ENCODE results near the gene TSEN34. TPM values are rescaled to one million over a fixed set of nuclear protein-coding genes. Genes with fewer than 3 reads are reported as not detected.
A peak's percentile ranks its signal among the peaks of the same experiment; 100 is the strongest.

TSEN34 gene
- 166 and 167 TPM in 2 replicates for total RNA-seq (2014; rRNA removed; shearing (Covaris generic))

- no peak for DNase-seq (ENCODE audit: low spot score)
Measured at GRCh38 chr19:54191011-54191810, at the start of gene TSEN34. Gene TSEN34, plus strand, starts transcription at chr19:54191308. Its CDS starts 57 bp downstream, at chr19:54191365.

DNA sequence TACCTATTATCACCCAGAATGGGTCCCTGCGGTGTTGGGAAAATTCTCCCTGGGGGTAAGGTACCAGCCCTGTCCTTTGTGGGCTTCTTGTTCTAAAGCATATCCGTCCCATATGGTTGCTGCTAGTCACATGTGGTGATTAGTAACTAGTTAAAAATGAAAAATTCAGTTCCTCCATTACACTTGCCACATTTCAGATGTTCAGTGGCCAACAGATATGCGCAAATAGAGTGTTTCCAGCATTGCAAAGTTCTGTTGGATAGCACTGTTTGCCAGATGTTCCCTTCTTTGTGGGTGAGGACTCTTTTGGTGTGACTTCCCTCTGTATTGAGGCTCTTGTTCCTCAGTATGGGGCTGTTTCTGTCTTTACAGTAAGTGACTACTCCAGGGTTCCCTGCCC lies 49.8 kb upstream of the TSEN34 start:
- DNase-seq (ENCODE audit: low spot score), result no peak

DNA sequence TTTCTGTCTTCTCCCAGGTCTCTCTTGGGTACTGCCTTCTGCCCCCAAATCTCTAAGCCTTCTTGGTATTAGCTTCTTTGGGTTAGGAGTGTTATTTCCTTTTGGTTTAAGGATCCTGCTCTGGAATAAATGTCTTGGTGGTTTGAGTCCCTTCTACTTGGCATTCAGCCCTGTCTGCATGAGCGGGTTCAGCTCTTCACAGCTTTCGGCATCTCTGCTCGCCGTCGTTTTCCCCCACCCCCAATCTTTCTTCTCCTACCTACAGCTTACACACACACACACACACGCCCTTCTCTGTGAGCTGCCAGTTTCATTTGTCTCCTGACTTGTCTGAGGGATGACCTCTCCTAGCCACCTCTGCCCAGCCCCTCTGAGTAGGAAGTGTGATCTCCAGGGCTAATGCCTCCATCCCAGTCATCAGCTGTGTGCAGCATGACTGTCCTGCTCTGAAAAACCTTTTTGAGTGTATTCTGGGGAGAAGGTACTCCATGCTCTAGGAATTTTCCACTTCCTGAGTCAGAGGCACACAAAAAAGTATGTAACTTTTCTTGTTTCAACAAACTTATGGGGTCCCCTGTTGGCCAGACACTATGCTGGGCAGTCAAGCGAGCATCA lies 48.8 kb upstream of the TSEN34 start:
- DNase-seq (ENCODE audit: low spot score), result no peak

GRCh38 chr19:54145541-54146158 lies 45.5 kb upstream of the TSEN34 start:
- no peak for DNase-seq (ENCODE audit: low spot score)

- no peak for DNase-seq (ENCODE audit: low spot score)
Measured at GRCh38 chr19:54147676-54148075, 43.4 kb upstream of the TSEN34 start.

GRCh38 chr19:54148158-54148557 lies 43.0 kb upstream of the TSEN34 start:
- no peak for DNase-seq (ENCODE audit: low spot score)

DNA sequence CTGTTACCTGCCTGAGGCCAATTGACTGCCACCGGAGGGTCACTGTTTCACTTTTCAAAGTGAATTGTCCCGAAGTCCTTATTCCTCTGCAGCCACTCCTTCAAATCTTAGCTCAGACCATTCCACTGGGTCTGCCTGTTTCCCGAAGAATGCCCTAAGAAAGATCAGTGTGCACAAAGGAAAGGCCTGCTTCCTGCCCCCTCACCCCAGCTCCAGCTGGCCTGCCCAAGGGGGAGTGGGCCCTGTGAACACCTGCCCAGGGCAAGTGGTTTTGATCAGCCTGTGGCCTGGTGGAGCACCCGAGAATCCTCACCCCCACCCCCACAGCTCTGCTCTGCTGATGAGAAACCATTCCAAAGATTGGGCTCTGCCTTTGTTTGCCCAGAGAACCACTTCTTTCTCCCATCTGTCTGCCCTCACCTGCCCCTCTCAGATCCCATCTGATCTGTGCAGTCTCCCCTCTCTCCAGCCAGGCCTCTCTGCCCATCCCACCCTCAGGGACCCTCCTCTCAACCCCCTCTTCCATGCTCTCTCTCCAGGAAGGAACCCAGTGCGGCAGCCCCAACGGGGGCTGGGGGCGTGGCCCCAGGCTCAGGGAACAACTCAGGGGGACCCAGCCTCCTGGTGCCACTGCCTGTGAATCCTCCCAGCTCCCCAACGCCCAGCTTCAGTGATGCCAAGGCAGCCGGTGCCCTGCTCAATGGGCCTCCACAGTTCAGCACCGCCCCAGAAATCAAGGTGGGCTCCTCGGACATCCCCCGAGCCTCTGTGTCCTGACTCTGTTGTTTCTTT lies 41.9 kb upstream of the TSEN34 start:
- DNase-seq (ENCODE audit: low spot score), result no peak

- DNase-seq (ENCODE audit: low spot score), result no peak
Measured at GRCh38 chr19:54151362-54152035, 39.6 kb upstream of the TSEN34 start.

GRCh38 chr19:54152267-54152666 lies 38.8 kb upstream of the TSEN34 start:
- no peak for DNase-seq (ENCODE audit: low spot score)

GRCh38 chr19:54152878-54153524 lies 38.1 kb upstream of the TSEN34 start:
- DNase-seq (ENCODE audit: low spot score), result no peak

DNA sequence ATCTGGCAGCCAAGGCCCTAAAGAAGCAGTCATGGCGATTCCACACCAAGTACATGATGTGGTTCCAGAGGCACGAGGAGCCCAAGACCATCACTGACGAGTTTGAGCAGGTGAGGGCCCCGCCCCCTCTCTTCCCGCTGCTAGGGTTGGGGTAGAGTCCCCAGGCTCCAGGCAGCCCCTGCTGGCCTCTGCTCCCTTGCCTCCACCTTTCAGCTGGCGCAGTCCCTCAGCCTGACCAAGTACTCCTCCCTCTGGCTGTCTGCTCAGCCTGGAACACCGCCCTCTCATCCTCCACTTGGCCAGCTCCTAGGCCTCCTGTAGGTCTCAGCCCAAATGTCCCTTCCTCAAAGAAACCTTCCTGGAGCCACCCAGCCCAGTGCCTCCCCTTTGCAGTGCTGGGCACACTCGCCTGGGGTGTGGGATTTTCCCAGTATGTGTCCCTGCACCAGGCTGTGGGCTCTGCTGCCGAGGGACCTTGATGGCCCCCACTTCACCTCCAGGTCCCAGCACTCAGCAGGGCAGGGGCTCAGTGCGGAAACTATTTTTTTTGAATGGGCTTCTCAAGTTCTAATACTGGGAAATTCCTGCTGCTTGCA lies 37.3 kb upstream of the TSEN34 start:
- DNase-seq (ENCODE audit: low spot score), result no peak

GRCh38 chr19:54154603-54155345 lies 36.3 kb upstream of the TSEN34 start:
- DNase-seq (ENCODE audit: low spot score), result no peak

- DNase-seq (ENCODE audit: low spot score), result no peak
Measured at GRCh38 chr19:54155694-54156093, 35.4 kb upstream of the TSEN34 start.

GRCh38 chr19:54156490-54156889 lies 34.6 kb upstream of the TSEN34 start:
- DNase-seq (ENCODE audit: low spot score), result no peak

- DNase-seq (ENCODE audit: low spot score), result no peak
Measured at GRCh38 chr19:54156953-54157352, 34.2 kb upstream of the TSEN34 start.

DNA sequence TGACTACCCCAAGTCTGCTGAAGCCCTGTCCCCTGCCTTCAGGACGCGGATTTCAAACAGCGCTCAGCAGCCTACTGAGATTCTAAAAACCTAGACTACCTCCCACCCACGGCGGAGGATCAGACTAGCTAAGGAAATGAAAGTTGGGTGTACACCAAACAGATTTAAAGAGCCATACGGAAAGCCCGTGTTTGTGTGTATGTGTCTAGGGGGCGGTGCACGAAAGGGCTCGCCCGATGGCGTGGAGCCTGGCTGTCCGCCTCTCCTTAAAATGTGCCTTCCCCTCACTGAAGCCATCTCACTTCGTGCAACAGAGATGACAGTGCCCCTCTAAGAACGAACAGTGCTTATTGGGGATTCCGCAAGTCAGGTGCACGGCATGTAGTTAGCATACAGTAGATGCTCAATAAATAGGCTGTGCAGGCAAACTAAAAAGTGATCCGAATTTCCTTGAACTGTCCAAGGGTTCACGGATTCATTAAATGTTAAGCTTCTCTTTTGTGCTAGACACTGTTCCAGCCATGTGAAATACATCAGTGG lies 32.2 kb upstream of the TSEN34 start:
- DNase-seq (ENCODE audit: low spot score), result no peak

DNA sequence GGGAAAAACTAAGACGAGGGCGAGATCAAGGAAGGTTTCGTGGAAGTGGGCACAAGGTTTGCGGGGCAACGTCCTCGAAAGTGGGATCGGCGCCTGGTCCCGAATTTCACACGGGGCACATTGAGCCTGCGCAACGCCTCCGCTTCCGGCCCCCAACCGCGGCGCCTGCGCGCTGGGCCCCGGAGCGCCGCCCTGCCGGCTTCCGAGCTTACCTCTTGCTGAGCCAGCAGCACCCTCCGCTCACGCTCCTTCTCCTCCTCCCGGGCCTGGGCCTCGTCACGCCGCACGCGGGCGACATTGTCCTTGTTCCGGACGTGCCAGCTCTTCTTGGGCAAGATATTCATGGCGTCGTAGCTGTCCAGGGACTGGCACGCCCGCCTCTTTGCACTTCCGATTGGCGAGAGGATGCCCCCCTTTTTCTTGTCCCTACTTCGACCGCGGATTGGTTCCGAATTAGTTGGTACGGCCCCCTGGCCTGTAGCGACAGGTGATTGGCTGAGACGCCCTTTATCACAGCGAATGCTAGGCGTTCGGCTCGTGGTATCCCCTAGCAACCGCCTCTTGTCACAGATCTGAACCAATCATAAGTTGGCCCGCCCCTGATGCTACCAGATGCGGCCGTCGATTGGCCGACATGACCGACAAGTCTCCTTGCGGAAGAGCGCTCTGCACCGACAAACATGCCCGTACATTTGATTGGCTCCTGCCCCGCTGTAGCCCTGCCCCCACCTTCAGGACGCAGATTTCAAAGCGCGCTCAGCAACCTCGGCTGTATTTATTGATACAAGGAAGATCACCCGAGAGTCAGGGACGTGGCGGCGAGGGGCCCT lies 31.5 kb upstream of the TSEN34 start, which contains the start of gene LENG1:
LENG1 (minus strand) TSS at position 370 of the 830 bp plus-strand sequence; CDS start at position 344, 26 bp downstream.
- DNase-seq (ENCODE audit: low spot score), result peak; percentile 100

- DNase-seq (ENCODE audit: low spot score), result no peak
Measured at GRCh38 chr19:54160182-54160811, 30.8 kb upstream of the TSEN34 start.

Measured in H4 (cell line).